IMR-90 (cell line): Measurements from ENCODE around the gene XDH. TPM values are rescaled to one million over a fixed set of nuclear protein-coding genes. Genes with fewer than 3 reads are reported as not detected.

Experiments used
- ATAC-seq: fragments of 200-7000 bp; cut with Tn5 transposase; 2 replicates; pipeline ENCODE4 v1.9.1; 2020; ENCODE audit warnings: low read depth, mild to moderate bottlenecking, moderate library complexity
- BruUV-seq: library from RNA; stranded (reverse); fragments of 400-500 nt; replicated peaks from 2 replicates; lab custom pipeline; 2021; lab: Mats Ljungman, UMichigan
- CTCF ChIA-PET: fragments of 300-600 bp; formaldehyde crosslinking; extraction: SDS; loops from one replicate; lab custom pipeline; 2021; ENCODE audit warnings: antibody characterized with exemption; lab: Yijun Ruan, JAX
- POLR2A ChIA-PET: fragments of 300-600 bp; sonication (Branson Sonifier 250); formaldehyde crosslinking; loops from one replicate; lab custom pipeline; 2022; ENCODE audit warnings: antibody characterized with exemption; ENCODE audit not compliant: unreplicated experiment; lab: Charles Lee
- DNase-seq: peaks from one replicate; pipeline ENCODE4 v3.0.0; 2013
- H2AFZ ChIP-seq: replicated peaks from 2 replicates; pipeline ENCODE3; 2013; ENCODE audit warnings: low read length, mild to moderate bottlenecking; ENCODE audit not compliant: poor library complexity
- H2AK5ac ChIP-seq: 2 replicates; pipeline ENCODE4 v1.6.1; 2013; ENCODE audit warnings: low read depth, low read length, inconsistent platforms
- H2AK9ac ChIP-seq: replicated peaks from 2 replicates; pipeline ENCODE3; 2013; ENCODE audit warnings: mild to moderate bottlenecking, low read depth, low read length, moderate library complexity; ENCODE audit not compliant: poor library complexity
- H2BK120ac ChIP-seq: 2 replicates; pipeline ENCODE4 v1.6.1; 2013; ENCODE audit warnings: low read depth, low read length, inconsistent platforms
- H2BK15ac ChIP-seq: 3 replicates; pipeline ENCODE4 v1.6.1; 2013; ENCODE audit warnings: low read depth, low read length, inconsistent platforms
- H2BK20ac ChIP-seq: 2 replicates; pipeline ENCODE4 v1.6.1; 2013; ENCODE audit warnings: low read depth, mild to moderate bottlenecking, inconsistent platforms, low read length, moderate library complexity
- H2BK5ac ChIP-seq: 2 replicates; pipeline ENCODE4 v1.6.1; 2013; ENCODE audit warnings: mild to moderate bottlenecking, low read depth, low read length, inconsistent platforms; ENCODE audit not compliant: poor library complexity, severe bottlenecking
- H3K14ac ChIP-seq: replicated peaks from 2 replicates; pipeline ENCODE4 v1.6.1; 2013; ENCODE audit warnings: low read depth, low read length, inconsistent platforms
- H3K18ac ChIP-seq: 2 replicates; pipeline ENCODE4 v1.6.1; 2013; ENCODE audit warnings: low read depth, low read length, control low read depth
- H3K23ac ChIP-seq: 2 replicates; pipeline ENCODE4 v1.6.1; 2013; ENCODE audit warnings: low read depth, low read length, inconsistent platforms
- H3K27ac ChIP-seq: 2 replicates; pipeline ENCODE4 v1.5.1; 2013; ENCODE audit warnings: mild to moderate bottlenecking, control low read depth, low read length; ENCODE audit not compliant: insufficient read depth
- H3K27me3 ChIP-seq: 2 replicates; pipeline ENCODE4 v1.6.1; 2013; ENCODE audit warnings: low read length; ENCODE audit not compliant: control insufficient read depth, insufficient read depth
- H3K36me3 ChIP-seq: 2 replicates; pipeline ENCODE4 v1.6.1; 2013; ENCODE audit warnings: low read length, mixed read lengths; ENCODE audit not compliant: control insufficient read depth, insufficient read depth
- H3K4ac ChIP-seq: 2 replicates; pipeline ENCODE4 v1.6.1; 2013; ENCODE audit warnings: low read depth, low read length, inconsistent platforms
- H3K4me1 ChIP-seq: 2 replicates; pipeline ENCODE4 v1.6.1; 2013; ENCODE audit warnings: low read length, mixed read lengths; ENCODE audit not compliant: control insufficient read depth, insufficient read depth
- H3K4me2 ChIP-seq: 2 replicates; pipeline ENCODE4 v1.6.1; 2013; ENCODE audit warnings: low read depth, mild to moderate bottlenecking, control low read depth, low read length, moderate library complexity
- H3K4me3 ChIP-seq: 2 replicates; pipeline ENCODE4 v1.5.1; 2013; ENCODE audit warnings: low read depth, mild to moderate bottlenecking, control low read depth, low read length, moderate library complexity; ENCODE audit not compliant: insufficient read depth
- H3K56ac ChIP-seq: 2 replicates; pipeline ENCODE4 v1.6.1; 2013; ENCODE audit warnings: low read length, inconsistent platforms; ENCODE audit not compliant: insufficient read depth; ENCODE audit errors: extremely low read depth
- H3K79me1 ChIP-seq, 2 experiments: 2 replicates each; pipeline ENCODE4 v1.6.1; 2013; ENCODE audit warnings: low read length in 2 of 2, inconsistent platforms in 1 of 2, low read depth in 1 of 2
- H3K9ac ChIP-seq: 2 replicates; pipeline ENCODE4 v1.6.1; 2013; ENCODE audit warnings: low read depth, low read length, control low read depth
- H3K9me1 ChIP-seq: 2 replicates; pipeline ENCODE4 v1.6.1; 2013; ENCODE audit warnings: low read length, inconsistent platforms; ENCODE audit not compliant: insufficient read depth
- H3K9me3 ChIP-seq: 2 replicates; pipeline ENCODE4 v1.6.1; 2013; ENCODE audit warnings: low read length; ENCODE audit not compliant: control insufficient read depth, insufficient read depth
- H4K20me1 ChIP-seq: 2 replicates; pipeline ENCODE4 v1.6.1; 2013; ENCODE audit warnings: low read length, inconsistent platforms; ENCODE audit not compliant: insufficient read depth
- H4K5ac ChIP-seq: 2 replicates; pipeline ENCODE4 v1.6.1; 2013; ENCODE audit warnings: mild to moderate bottlenecking, low read depth, low read length, control low read depth
- H4K8ac ChIP-seq, 2 experiments: 2 replicates each; pipeline ENCODE4 v1.6.1; 2013; ENCODE audit warnings: low read depth in 2 of 2, low read length in 2 of 2, control low read depth in 1 of 2, inconsistent platforms in 1 of 2
- H4K91ac ChIP-seq: 2 replicates; pipeline ENCODE4 v1.6.1; 2013; ENCODE audit warnings: low read depth, low read length, inconsistent platforms; ENCODE audit not compliant: insufficient read depth
- ELK1 ChIP-seq: fragments of 150-350 bp; IDR thresholded peaks from 2 replicates; pipeline ENCODE4 v1.6.1; 2016; ENCODE audit warnings: low read depth, mild to moderate bottlenecking, low read length, moderate library complexity, borderline replicate concordance
- FOS ChIP-seq: fragments of 150-350 bp; IDR thresholded peaks from 2 replicates; pipeline ENCODE4 v1.6.1; 2016; ENCODE audit warnings: low read depth, low read length
- MAFK ChIP-seq: IDR thresholded peaks from 2 replicates; pipeline ENCODE4 v1.6.1; 2012; ENCODE audit warnings: low read depth, low read length, improper control_type of control experiment
- MXI1 ChIP-seq: IDR thresholded peaks from 2 replicates; pipeline ENCODE4 v1.6.1; 2012; ENCODE audit warnings: low read depth, mild to moderate bottlenecking, low read length, moderate library complexity, borderline replicate concordance
- NFE2L2 ChIP-seq: fragments of 150-350 bp; IDR thresholded peaks from 2 replicates; pipeline ENCODE4 v1.6.1; 2016; ENCODE audit warnings: low read depth, mild to moderate bottlenecking, low read length
- RCOR1 ChIP-seq: IDR thresholded peaks from 2 replicates; pipeline ENCODE4 v1.6.1; 2012; ENCODE audit warnings: mild to moderate bottlenecking, low read length, improper control_type of control experiment; ENCODE audit not compliant: insufficient replicate concordance
- WGBS, 2 experiments: methylation state at CpG; one replicate each; pipeline versions ENCODE4 v1.1.5 to v1.1.7; 2013; ENCODE audit warnings: missing lambda C conversion rate in 2 of 2; ENCODE audit not compliant: insufficient read length in 1 of 2; ENCODE audit errors: extremely low coverage in 2 of 2; 5-methylcytosine and 5-hydroxymethylcytosine counted together
- dilution Hi-C: fragments of 300-500 bp; cut with HindIII; formaldehyde crosslinking; loops from one replicate; pipeline ENCODE4 v1.14.3; 2018; ENCODE audit warnings: low sequenced_read_pairs; ENCODE audit not compliant: unreplicated experiment
- in situ Hi-C: fragments of 300-500 bp; cut with MboI; formaldehyde crosslinking; loops from 3 replicates; pipeline ENCODE4 v1.14.3; 2019; ENCODE audit warnings: low sequenced_read_pairs, inconsistent platforms, mixed read lengths
- intact Hi-C: fragments of 100-400 bp; cut with micrococcal nuclease; formaldehyde crosslinking; loops from 2 replicates; pipeline ENCODE4 v1.10.0; 2022
- polyA plus RNA-seq, 3 experiments: library from polyadenylated mRNA; depleted of rRNA; stranded (reverse); fragments of >200 nt; gene quantifications; 2 replicates each; pipeline ENCODE4 v1.2.3, GENCODE V29; 2012; ENCODE audit warnings: low replicate concordance in 1 of 3
- total RNA-seq: library from RNA; depleted of rRNA; stranded (reverse); fragments of >200 nt; gene quantifications from 2 replicates; pipeline ENCODE4 v1.2.3, GENCODE V29; 2012

The XDH gene
- total and polyA plus RNA-seq, 2 of the 4 experiments (the other 2 are of a cell fraction), result 0.46 to 1.1 TPM

- H3K9me3 ChIP-seq, result no peaks in the 10 kb centered on the region
- H3K4ac ChIP-seq, result no peak overlapping the region
- WGBS, 2 experiments, result no CpG with 5 or more reads among the region's 5 CpGs
- intact Hi-C loops (no loop called here), dilution Hi-C loops (no loop called here), in situ Hi-C loops (no loop called here)
- no peaks in the 10 kb centered on the region for H3K27me3 ChIP-seq
- DNase-seq (no peak), ATAC-seq (no peak)
- H4K5ac ChIP-seq, result no peak overlapping the region
- BruUV-seq, result no TSS peak
- H3K18ac ChIP-seq, result no peak overlapping the region
- CTCF ChIA-PET, result interaction anchor here (1.0 kb wide), 1 partner anchor 88 kb away, joined by 3 read pairs; no protein-coding TSS in a partner anchor
- no peak overlapping the region for H2BK15ac ChIP-seq
- H2BK5ac ChIP-seq, result no peak overlapping the region
- no peak overlapping the region for H3K56ac ChIP-seq
- no peaks in the 10 kb centered on the region for H3K79me1 ChIP-seq
- POLR2A ChIA-PET, result no interaction called here
- H2BK20ac ChIP-seq, result no peak overlapping the region
- H3K4me2 ChIP-seq, result no peak overlapping the region
- TF ChIP-seq FOS (no peak), RCOR1 (no peak), MXI1 (no peak), NFE2L2 (no peak), ELK1 (no peak), MAFK (no peak)
- H3K23ac ChIP-seq, result no peak overlapping the region
- H3K27ac ChIP-seq, result no peak overlapping the region
- H3K4me1 ChIP-seq, result no peaks in the 10 kb centered on the region; the same call in 1 of the 2 replicates
- no peak overlapping the region for H2AK5ac ChIP-seq
- H3K4me3 ChIP-seq, result no peak overlapping the region
- H4K20me1 ChIP-seq, result no peaks in the 10 kb centered on the region
- H3K36me3 ChIP-seq, result no peaks in the 10 kb centered on the region
- no peak overlapping the region for H4K8ac ChIP-seq
- H2AFZ ChIP-seq, result no peak overlapping the region
- H2BK120ac ChIP-seq, result no peak overlapping the region
- H3K9me1 ChIP-seq, result no peaks in the 10 kb centered on the region
- H4K91ac ChIP-seq, result no peak overlapping the region
- no peak overlapping the region for H2AK9ac ChIP-seq
- no peak overlapping the region for H3K9ac ChIP-seq
- H3K14ac ChIP-seq, result no peak overlapping the region
Measured at GRCh38 chr2:31362581-31362980, 52.0 kb downstream of the XDH start.
